GM19239 (cell line): ENCODE data around the gene TTYH2.

Experiments used
- DNase-seq: peaks from one replicate; pipeline ENCODE4 v3.0.0; 2011; ENCODE audit warnings: low spot score; ENCODE audit not compliant: insufficient read length
- FAIRE-seq: peaks from 2 replicates; lab custom pipeline; 2011; peaks lifted over from hg19 to GRCh38; lab: Jason Lieb, UNC

Gene TTYH2

GRCh38 chr17:74192950-74193781 is 20.2 kb upstream of the TTYH2 start:
- FAIRE-seq, result no peak
- no peak for DNase-seq

DNA sequence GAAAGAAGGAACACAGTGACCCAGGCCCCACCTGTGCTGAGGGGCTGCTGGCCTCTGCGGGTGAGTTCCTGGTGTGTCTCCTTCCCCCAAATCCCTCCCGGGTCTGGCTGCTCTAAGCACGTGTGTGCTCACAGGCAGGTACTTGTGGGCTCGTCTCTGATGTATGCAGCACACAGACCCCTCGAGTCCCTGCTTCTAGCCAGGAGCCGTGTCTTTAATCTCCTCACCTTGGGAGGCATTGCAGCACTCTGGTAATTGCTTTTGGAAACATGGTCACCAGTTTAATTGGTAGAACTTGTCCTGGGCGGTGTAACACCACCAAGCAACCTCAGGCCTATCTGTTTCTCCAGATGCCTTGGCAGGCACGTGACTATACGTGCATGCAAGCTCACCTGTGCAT is 18.7 kb upstream of the TTYH2 start:
- DNase-seq (no peak), FAIRE-seq (no peak)

DNA sequence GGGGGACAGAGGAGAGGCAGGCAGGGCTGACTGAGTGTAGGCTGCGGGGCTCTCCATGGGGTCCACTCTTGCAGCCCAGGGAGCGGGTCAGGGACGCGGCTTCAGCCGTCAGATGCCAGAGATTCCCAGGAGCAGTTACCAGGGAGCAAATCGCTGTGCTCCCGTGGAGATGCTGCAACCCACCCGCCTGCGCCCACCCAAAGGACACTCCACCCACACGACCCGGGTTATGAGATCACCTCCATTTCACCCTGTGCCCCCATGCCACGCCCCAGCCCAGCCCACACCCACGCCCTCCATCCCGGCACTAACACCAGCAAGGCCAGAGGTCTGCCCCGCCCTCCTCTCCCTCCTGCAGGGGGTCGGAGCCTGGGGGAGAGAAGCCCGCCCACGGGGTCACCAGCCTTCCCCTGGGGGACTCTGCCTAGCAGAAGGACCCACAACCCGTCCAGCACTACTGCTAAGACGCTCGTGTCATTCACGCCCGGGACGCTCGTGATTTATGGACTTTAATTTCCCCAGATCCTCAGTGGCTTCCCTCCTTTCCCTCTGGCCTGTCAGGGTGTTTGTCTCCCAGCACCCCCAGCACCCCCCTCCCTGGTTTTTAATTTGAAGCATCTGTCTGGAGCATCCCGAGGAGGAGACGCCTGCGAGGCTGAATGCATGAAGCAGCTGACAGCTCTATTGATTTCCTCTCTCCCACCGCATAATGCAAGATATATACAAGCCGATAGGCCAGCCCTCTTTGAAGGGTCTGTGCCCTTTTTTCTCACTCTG is 16.6 kb upstream of the TTYH2 start:
- FAIRE-seq, result no peak
- DNase-seq, result no peak

GRCh38 chr17:74197801-74198200 is 15.6 kb upstream of the TTYH2 start:
- no peak for DNase-seq
- no peak for FAIRE-seq

DNA sequence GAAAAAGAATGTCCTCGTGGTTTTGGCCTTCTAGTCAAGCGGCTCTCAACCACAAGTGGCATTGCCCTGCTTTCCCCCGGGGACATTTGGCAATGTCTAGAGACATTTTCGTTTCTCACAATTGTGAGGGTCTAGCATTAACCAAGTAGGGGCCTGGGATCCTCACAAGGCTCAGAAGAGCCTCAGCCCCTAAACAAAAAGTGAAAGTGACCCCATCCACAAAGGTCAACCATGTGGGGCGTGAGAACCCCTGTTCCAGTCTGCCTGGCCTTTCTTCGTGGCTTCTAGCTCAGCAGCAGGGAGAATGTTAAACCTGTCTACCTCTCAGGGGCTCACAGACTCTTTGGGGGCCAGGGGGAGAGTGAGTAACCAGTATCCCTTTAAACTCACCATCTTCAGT is 14.7 kb upstream of the TTYH2 start:
- FAIRE-seq (peak; percentile 51), DNase-seq (no peak)

- FAIRE-seq (peak; percentile 23), DNase-seq (peak; percentile 40)
Measured at GRCh38 chr17:74199306-74200092, 13.9 kb upstream of the TTYH2 start.

DNA sequence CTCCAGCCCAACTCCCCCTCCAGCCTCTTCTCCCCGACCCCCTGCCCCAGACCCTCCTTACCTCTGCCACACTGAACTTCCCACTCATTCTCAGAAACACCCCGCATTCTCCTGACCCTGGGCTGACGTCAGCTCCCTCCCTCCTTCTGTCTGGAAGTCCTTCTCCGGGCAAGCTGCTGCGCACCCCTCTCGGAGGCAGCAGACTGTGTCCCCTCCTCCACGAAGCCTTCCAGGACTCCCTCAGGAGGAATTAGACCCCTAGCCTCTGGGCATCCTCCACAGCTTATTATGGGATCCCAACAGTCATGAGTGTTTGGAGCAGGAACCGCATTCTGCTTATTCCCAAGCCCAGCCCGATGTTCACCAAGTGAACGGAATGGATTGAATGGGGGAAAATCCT is 13.3 kb upstream of the TTYH2 start:
- DNase-seq (no peak), FAIRE-seq (no peak)

- FAIRE-seq, result no peak
- DNase-seq, result no peak
Measured at GRCh38 chr17:74201250-74201649, 12.1 kb upstream of the TTYH2 start.

GRCh38 chr17:74201948-74202347 is 11.4 kb upstream of the TTYH2 start:
- no peak for DNase-seq

DNA sequence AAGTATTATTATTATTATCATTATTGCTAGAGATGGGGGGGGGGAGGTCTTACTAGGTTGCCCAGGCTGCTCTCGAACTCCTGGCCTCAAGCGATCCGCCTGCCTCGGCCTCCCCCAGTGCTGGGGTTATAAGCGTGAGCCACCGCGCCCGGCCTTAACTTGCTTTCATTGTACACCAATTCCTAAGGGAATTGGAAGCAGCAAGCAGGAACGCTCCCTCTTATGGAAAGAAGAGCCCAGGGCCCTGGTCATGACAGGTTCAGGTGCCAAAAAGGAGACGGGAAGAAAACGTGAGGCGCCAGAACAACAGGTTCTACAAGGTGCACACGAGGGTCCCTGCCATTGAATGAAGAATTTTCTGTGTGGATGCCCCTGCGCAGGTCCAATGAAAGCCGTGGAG is 10.4 kb upstream of the TTYH2 start:
- no peak for FAIRE-seq
- no peak for DNase-seq

More at GRCh38 chr17:74201948-74202347, 11.4 kb upstream of the TTYH2 start:
- FAIRE-seq, result no peak

GRCh38 chr17:74203439-74204240 is 9.7 kb upstream of the TTYH2 start, which contains the start of gene RPL38:
Gene RPL38 (plus strand): TSS chr17:74203678. CDS start chr17:74203956, 278 bp downstream.
- peak; percentile 91 for DNase-seq
- peak; percentile 99 for FAIRE-seq

DNA sequence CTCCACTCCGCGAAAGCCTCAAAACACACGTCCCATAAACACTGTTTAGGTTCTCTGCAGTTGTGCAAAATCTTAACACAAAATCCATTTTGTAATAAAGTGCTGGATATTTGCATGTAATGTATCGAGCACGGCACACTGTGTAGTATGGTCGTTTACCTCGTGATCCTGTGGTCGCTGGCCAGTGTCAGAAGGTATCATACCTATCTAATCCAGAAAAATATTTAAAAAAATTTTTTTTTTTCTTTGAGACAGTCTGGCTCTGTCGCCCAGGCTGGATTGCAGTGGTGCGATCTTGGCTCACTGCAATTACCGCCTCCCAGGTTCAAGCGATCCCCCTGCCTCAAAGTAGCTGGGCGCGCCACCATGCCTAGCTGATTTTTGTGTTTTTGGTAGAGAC is 8.9 kb upstream of the TTYH2 start:
- DNase-seq (no peak), FAIRE-seq (no peak)

- DNase-seq (no peak), FAIRE-seq (no peak)
Measured at GRCh38 chr17:74205274-74205673, 8.1 kb upstream of the TTYH2 start.

- FAIRE-seq, result no peak
- no peak for DNase-seq
Measured at GRCh38 chr17:74206332-74206818, 7.0 kb upstream of the TTYH2 start.

DNA sequence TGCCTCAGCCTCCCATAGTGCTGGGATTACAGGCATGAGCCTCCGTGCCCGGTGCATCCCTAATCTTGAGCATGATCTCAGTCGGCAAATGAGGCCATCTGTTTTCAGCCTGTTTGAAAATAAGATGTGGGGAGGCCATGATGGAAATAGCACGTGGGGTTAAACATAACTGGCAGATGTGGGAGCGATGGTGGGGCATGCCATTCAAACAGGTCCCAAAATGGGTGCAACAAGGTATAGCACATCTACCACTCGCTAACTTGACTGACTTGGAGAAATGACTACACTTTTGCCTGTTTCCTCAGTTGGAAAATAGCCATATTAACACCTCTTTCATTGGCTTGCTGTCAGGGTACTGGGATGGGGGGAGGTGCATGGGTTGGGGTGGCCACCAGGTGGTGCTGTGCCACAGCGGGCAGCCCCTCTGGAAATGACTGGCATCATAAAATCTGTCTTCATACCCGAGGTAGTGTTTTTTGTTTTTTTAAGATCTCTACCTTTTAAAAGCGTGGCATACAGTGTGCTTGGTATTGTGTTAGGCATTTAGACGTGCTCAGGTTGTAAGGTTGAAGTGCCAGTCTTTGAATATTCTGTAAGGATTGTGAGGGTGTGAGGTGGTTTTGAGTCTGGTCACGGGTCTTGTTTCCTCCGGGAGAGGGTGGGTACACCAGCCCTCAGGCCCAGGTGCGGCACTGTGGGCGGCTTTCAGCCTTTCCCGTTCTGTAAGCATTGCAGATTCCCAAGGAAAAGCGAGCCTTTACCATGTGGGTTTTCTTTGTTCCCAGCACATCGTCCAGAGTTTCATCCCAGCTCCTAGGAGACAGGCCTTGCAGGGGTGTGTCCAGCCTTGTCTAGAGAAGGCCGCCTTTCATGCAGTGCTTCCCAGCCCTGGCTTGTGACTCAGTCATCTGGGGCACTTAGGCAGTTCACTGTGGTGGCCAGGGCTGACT is 2.9 kb upstream of the TTYH2 start:
- FAIRE-seq (peak; percentile 78), DNase-seq (peak; percentile 65)

DNA sequence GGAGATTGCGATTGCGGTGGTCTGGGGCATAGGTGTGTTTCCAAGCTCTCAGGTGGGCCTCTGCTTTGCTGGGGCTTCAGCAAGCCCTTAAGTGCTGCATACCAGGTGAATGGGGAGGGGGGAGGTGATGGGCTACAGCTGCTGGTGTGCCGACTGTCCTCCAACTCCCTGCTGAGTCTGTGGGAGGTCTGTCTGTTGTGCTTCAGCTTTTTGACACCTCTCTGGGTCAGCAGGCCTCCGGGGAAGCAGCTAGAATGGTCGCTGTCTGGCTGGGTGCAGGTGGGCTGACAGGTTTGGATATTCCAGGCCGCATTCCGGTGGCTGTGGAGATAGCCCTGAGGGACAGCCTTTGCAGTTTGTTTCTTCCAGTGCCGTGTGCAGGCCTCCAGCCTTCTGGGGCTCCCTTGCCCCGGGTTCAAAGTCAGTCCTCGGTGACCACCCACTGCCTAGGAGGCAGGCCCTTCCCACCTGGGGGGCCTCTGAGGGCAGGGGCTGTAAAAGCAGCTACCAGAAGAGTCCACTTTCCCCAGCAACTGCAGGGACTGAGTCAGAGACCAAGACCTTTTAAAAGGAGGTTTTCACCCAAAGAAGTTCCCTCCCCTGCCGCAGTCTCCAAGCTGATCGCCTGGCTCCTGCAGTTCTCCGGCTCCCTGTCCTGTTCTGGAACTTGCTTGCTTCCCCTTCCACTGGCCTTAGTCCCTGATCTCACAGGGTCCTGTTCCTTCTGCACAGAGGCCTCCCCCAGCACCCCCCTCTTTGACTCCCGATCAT is 2.0 kb upstream of the TTYH2 start:
- DNase-seq (no peak), FAIRE-seq (no peak)

DNA sequence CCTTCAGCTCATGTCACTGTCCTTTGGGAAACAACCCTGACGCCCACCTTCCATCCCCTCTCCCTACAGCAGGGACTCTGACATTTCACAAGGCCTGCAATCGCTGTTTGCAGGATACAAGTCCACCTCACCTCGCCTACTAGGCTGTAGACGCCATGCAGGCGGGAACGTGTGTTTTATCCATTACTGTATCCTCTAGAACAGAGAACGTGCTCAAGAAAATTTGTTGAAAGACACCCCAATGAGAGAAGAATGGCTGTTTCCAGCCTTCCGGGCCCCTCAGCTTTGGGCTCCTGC is 1.5 kb upstream of the TTYH2 start:
- DNase-seq (no peak), FAIRE-seq (no peak)
